Panc1 (cell line): ENCODE results near the gene TMEM175. TPM values are rescaled to one million over a fixed set of nuclear protein-coding genes. Genes with fewer than 3 reads are reported as not detected.

Experiments used
- ATAC-seq: fragments of 200-7000 bp; cut with Tn5 transposase; 2 replicates; pipeline ENCODE4 v1.9.1; 2020; ENCODE audit warnings: mild to moderate bottlenecking, moderate library complexity
- BruUV-seq: library from RNA; stranded (reverse); fragments of 400-500 nt; replicated peaks from 2 replicates; lab custom pipeline; 2021; lab: Mats Ljungman, UMichigan
- CTCF ChIA-PET: fragments of 300-600 bp; sonication (Branson Sonifier 250); formaldehyde crosslinking; loops from one replicate; lab custom pipeline; 2022; ENCODE audit warnings: antibody characterized with exemption; lab: Charles Lee
- POLR2A ChIA-PET: fragments of 300-600 bp; sonication (Branson Sonifier 250); formaldehyde crosslinking; loops from one replicate; lab custom pipeline; 2022; ENCODE audit warnings: antibody characterized with exemption; lab: Charles Lee
- DNase-seq: peaks from one replicate; pipeline ENCODE4 v3.0.0-alpha.2; 2010; ENCODE audit warnings: low read depth, low spot score
- H3K27ac ChIP-seq: 2 replicates; pipeline ENCODE4 v1.5.1; 2011; ENCODE audit warnings: mild to moderate bottlenecking, low read length, inconsistent platforms
- H3K27me3 ChIP-seq: fragments of 200-500 bp; sonication (Bioruptor generic); 2 replicates; pipeline ENCODE4 v1.6.0; 2014; ENCODE audit warnings: low read length, inconsistent platforms; ENCODE audit not compliant: control insufficient read depth, insufficient read depth
- H3K36me3 ChIP-seq: fragments of 200-500 bp; sonication (Bioruptor generic); 2 replicates; pipeline ENCODE4 v1.5.1; 2014; ENCODE audit warnings: inconsistent platforms, mild to moderate bottlenecking, low read length, moderate library complexity; ENCODE audit not compliant: control insufficient read depth, insufficient read depth
- H3K4me1 ChIP-seq: 2 replicates; pipeline ENCODE4 v1.5.1; 2011; ENCODE audit warnings: inconsistent platforms, mild to moderate bottlenecking, low read length, moderate library complexity; ENCODE audit not compliant: control insufficient read depth, insufficient read depth
- H3K4me3 ChIP-seq, 2 experiments: 2 replicates each; pipeline ENCODE4 v1.5.1; 2011 to 2012; ENCODE audit warnings: low read depth in 2 of 2, low read length in 2 of 2, mild to moderate bottlenecking in 2 of 2, inconsistent platforms in 1 of 2, moderate library complexity in 1 of 2
- H3K9me3 ChIP-seq: fragments of 200-500 bp; sonication (Bioruptor generic); 2 replicates; pipeline ENCODE4 v1.5.1; 2014; ENCODE audit warnings: low read depth, mild to moderate bottlenecking, inconsistent platforms, low read length, moderate library complexity; ENCODE audit not compliant: control insufficient read depth, insufficient read depth
- POLR2AphosphoS5 ChIP-seq: IDR thresholded peaks from 2 replicates; pipeline ENCODE4 v1.6.1; 2012; ENCODE audit warnings: mild to moderate bottlenecking, low read depth, low read length, moderate library complexity
- SIN3A ChIP-seq: IDR thresholded peaks from 2 replicates; pipeline ENCODE4 v1.6.1; 2012; ENCODE audit warnings: low read depth, mild to moderate bottlenecking, low read length, moderate library complexity, borderline replicate concordance; ENCODE audit not compliant: insufficient read depth
- TCF7L2 ChIP-seq: IDR thresholded peaks from 2 replicates; pipeline ENCODE4 v1.6.1; 2011; ENCODE audit warnings: mild to moderate bottlenecking, low read depth, low read length, inconsistent platforms
- in situ Hi-C: cut with HindIII; loops from 2 replicates; pipeline ENCODE4 v1.10.0; 2016; ENCODE audit warnings: low sequenced_read_pairs, low pct_unique_long_range_greater_than_20kb
- intact Hi-C: fragments of 100-400 bp; cut with micrococcal nuclease; formaldehyde crosslinking; loops from one replicate; pipeline ENCODE4 v1.10.0; 2022; ENCODE audit not compliant: unreplicated experiment
- total RNA-seq: library from RNA; stranded (reverse); gene quantifications from one replicate; pipeline ENCODE4 v1.2.1, GENCODE V29; 2021; ENCODE audit not compliant: unreplicated experiment
- TF ChIP-seq, protein P1 (sequence below): fragments of 450-650 bp; IDR thresholded peaks from 2 replicates; pipeline ENCODE4 v1.5.1; 2017; ENCODE audit warnings: mild to moderate bottlenecking
- TF ChIP-seq, protein P2 (sequence below), 2 experiments: IDR thresholded peaks; 2 replicates each; pipeline ENCODE4 v1.6.1; 2011 to 2012; ENCODE audit warnings: low read depth in 2 of 2, control low read depth in 1 of 2, low read length in 1 of 2, mild to moderate bottlenecking in 1 of 2, moderate library complexity in 1 of 2; ENCODE audit not compliant: insufficient read depth in 1 of 2

Gene TMEM175
- total RNA-seq, 1 experiment from 2014 or later, result 21.8 TPM

DNA sequence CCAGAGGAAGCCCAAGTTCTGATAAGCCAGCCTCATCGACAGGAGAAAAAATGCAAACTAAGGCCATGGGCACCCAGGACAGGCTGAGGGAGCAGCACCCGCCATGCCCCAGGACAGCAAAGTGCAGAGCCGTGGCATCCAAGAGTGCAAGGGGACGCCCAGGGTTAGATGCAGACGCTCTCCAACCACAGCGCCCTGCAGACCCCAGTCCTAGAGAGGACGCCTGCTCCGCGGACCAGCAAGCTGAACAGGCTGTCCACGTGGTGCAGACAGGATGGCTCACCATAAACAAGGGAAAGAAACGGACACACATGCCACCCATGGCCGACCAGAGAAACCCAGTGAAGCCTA is 32.7 kb upstream of the TMEM175 start:
- no TSS peak for BruUV-seq
- intact Hi-C loops, result no loop called here
- DNase-seq (no peak), ATAC-seq (no peak)
- Histone ChIP-seq H3K4me3 (no peak overlapping the region), H3K9me3 (no peaks in the 10 kb centered on the region), H3K27me3 (no peaks in the 10 kb centered on the region), H3K4me1 (no peaks in the 10 kb centered on the region), H3K27ac (no peak overlapping the region), H3K36me3 (no peaks in the 10 kb centered on the region)
- CTCF ChIA-PET, result no interaction called here
- TF ChIP-seq, protein P1, sequence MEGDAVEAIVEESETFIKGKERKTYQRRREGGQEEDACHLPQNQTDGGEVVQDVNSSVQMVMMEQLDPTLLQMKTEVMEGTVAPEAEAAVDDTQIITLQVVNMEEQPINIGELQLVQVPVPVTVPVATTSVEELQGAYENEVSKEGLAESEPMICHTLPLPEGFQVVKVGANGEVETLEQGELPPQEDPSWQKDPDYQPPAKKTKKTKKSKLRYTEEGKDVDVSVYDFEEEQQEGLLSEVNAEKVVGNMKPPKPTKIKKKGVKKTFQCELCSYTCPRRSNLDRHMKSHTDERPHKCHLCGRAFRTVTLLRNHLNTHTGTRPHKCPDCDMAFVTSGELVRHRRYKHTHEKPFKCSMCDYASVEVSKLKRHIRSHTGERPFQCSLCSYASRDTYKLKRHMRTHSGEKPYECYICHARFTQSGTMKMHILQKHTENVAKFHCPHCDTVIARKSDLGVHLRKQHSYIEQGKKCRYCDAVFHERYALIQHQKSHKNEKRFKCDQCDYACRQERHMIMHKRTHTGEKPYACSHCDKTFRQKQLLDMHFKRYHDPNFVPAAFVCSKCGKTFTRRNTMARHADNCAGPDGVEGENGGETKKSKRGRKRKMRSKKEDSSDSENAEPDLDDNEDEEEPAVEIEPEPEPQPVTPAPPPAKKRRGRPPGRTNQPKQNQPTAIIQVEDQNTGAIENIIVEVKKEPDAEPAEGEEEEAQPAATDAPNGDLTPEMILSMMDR, result no peak
- no peak for TF ChIP-seq SIN3A
- in situ Hi-C loops, result no loop called here
- POLR2A ChIA-PET, result no interaction called here

DNA sequence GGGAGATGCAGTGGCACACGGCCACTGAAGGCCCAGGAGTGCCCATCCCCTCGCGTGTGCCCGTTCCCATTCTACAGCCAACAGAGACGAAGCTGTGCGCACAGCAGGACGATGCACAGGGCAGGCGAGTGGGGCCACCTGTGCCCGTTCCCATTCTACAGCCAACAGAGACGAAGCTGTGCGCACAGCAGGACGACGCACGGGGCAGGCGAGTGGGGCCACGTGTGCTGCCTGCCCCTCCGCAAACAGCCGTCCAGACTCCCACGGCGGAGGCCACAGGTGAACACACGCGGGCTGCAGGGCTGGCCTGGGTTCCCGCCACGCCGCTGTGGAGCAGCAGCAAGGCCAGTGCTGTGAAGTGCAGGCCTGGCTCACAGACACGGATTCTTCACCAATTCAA is 32.2 kb upstream of the TMEM175 start:
- Histone ChIP-seq H3K27me3 (no peaks in the 10 kb centered on the region), H3K9me3 (no peaks in the 10 kb centered on the region), H3K36me3 (no peaks in the 10 kb centered on the region), H3K27ac (no peak overlapping the region), H3K4me1 (no peaks in the 10 kb centered on the region), H3K4me3 (no peak overlapping the region)
- in situ Hi-C loops (no loop called here), intact Hi-C loops (no loop called here)
- no peak for TF ChIP-seq SIN3A
- TF ChIP-seq TCF7L2, result no peak
- TF ChIP-seq, protein P1, result no peak
- TF ChIP-seq, protein P2, sequence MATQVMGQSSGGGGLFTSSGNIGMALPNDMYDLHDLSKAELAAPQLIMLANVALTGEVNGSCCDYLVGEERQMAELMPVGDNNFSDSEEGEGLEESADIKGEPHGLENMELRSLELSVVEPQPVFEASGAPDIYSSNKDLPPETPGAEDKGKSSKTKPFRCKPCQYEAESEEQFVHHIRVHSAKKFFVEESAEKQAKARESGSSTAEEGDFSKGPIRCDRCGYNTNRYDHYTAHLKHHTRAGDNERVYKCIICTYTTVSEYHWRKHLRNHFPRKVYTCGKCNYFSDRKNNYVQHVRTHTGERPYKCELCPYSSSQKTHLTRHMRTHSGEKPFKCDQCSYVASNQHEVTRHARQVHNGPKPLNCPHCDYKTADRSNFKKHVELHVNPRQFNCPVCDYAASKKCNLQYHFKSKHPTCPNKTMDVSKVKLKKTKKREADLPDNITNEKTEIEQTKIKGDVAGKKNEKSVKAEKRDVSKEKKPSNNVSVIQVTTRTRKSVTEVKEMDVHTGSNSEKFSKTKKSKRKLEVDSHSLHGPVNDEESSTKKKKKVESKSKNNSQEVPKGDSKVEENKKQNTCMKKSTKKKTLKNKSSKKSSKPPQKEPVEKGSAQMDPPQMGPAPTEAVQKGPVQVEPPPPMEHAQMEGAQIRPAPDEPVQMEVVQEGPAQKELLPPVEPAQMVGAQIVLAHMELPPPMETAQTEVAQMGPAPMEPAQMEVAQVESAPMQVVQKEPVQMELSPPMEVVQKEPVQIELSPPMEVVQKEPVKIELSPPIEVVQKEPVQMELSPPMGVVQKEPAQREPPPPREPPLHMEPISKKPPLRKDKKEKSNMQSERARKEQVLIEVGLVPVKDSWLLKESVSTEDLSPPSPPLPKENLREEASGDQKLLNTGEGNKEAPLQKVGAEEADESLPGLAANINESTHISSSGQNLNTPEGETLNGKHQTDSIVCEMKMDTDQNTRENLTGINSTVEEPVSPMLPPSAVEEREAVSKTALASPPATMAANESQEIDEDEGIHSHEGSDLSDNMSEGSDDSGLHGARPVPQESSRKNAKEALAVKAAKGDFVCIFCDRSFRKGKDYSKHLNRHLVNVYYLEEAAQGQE (IDR thresholded peaks at IDR 0.05; ENCODE audit: insufficient read depth in 1 of 2, low read depth in 2 of 2, low read length in 1 of 2), result no peak
- no peak for TF ChIP-seq POLR2AphosphoS5
- CTCF ChIA-PET, result no interaction called here
- DNase-seq, result no peak
- no peak for ATAC-seq
- POLR2A ChIA-PET, result no interaction called here
- BruUV-seq, result no TSS peak
